ENCODE data around the gene RNPC3.

RNPC3 gene

DNA sequence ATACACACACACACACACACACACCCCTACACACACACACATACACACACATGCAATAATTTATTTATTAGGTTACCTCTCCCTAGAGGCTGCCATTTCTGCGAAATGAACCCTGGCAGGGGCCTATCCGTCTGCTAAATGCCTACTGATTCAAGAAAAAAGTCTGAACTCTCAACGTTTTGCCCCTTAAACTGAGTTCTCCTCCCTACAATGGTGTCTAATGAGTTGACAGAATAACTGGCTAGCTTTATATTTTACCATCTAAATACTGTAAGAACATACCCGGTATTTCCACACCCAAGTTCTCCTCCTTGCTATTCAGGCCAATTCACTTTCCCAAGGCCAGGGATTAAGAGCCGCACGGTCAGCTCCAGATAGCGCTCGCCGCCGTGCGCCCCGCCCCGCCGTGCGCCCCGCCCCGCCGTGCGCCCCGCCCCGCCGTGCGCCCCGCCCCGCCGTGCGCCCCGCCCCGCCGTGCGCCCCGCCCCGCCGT is 339 bp upstream of the RNPC3 start:
- TF ChIP-seq, protein P1, sequence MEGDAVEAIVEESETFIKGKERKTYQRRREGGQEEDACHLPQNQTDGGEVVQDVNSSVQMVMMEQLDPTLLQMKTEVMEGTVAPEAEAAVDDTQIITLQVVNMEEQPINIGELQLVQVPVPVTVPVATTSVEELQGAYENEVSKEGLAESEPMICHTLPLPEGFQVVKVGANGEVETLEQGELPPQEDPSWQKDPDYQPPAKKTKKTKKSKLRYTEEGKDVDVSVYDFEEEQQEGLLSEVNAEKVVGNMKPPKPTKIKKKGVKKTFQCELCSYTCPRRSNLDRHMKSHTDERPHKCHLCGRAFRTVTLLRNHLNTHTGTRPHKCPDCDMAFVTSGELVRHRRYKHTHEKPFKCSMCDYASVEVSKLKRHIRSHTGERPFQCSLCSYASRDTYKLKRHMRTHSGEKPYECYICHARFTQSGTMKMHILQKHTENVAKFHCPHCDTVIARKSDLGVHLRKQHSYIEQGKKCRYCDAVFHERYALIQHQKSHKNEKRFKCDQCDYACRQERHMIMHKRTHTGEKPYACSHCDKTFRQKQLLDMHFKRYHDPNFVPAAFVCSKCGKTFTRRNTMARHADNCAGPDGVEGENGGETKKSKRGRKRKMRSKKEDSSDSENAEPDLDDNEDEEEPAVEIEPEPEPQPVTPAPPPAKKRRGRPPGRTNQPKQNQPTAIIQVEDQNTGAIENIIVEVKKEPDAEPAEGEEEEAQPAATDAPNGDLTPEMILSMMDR (IDR thresholded peaks at IDR 0.05), result no peak

DNA sequence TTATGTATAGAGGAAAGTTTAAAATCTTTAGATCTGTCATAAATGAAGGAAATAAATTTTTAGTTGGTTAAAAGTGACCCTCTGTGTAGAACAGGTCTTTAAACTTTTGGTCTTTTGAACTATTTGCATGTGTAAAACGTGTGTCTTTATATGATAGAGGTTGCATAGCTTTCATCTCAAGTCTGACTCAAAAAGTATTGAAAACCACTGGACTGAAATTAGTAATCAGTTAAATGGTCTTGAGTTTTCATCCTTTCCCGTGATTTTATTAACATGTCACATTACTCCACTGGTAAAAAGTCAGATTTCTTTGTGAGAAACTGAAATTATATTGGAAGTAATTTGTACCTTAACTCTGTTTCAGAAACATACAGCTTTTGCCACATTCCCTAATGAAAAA is 1.8 kb downstream of the RNPC3 start:
- TF ChIP-seq, protein P1 (IDR thresholded peaks at IDR 0.05), result no peak

DNA sequence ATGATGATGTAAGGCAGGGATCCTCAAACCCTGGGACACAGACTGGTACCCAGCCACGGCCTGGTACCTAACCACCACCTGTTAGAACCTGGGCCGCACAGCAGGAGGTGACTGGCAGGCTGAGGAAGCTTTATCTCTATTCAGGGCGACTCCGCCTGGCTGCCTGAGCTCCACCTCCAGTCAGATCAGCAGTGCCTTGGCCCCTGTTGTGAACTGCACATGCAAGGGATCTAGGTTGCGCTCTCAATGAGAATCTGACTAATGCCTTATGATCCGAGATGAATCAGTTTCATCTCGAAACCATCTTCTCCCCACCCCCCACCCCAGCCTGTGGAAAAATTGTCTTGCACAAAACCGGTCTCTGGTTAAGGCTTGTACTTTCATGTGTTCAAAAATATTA is 4.2 kb downstream of the RNPC3 start:
- TF ChIP-seq, protein P1 (IDR thresholded peaks at IDR 0.05), result no peak

DNA sequence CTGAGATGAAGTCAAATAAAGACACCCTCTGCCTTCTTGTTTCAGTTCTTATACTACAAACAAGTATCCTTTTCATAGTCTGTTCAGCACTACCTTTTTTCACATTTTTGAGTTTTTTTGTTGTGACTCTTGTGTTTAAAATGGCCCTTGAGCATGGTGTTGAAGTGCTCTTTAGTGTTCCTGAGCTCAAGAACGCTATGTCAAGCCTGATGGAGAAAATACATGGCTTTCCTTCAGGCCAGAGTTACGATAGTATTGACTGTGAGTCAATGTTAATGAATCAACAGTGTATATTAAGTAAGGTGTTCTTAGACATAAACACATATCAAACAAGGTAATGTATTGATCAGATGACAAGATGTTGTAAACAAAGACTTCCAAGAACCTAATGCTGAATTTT is 12.7 kb downstream of the RNPC3 start:
- TF ChIP-seq, protein P1 (IDR thresholded peaks at IDR 0.05), result no peak

DNA sequence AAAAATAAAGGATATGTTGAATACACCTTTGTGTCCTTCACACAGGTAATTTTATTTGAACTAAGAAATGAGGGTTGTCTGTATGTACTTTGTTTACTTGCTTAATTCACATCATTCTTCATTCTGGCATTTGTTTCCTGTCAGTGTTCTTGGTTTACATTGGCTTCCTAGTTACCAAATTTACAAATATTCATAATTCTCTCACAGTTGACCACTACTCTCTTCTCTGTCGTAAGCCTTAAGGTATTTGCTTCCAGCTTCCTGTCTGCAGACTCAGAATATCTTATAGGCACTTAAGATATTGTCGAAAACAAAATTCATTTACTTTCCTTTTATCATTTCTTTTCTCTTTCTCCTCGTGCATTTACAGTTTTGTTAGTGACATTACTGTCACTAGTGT is 15.9 kb downstream of the RNPC3 start:
- TF ChIP-seq, protein P1 (IDR thresholded peaks at IDR 0.05), result no peak

DNA sequence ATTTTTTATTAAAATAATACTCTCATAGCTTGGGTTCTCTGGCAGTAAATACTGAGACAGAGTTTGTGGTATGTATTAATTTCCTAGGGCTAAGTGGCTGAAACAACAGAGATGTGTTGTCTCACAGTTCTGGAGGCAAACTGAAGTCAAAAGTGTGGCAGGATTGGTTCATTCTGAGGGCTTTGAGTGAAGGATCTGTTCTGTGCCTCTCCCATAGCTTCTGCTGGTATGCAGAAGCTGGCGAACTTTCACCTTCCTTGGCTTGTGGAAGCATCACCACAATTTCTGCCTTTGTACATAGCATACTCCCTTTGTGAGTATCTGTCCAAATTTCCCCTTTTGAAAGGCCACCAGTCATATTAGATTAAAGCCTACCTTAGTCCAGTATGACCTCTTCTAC is 21.0 kb downstream of the RNPC3 start:
- TF ChIP-seq, protein P1 (IDR thresholded peaks at IDR 0.05), result no peak

DNA sequence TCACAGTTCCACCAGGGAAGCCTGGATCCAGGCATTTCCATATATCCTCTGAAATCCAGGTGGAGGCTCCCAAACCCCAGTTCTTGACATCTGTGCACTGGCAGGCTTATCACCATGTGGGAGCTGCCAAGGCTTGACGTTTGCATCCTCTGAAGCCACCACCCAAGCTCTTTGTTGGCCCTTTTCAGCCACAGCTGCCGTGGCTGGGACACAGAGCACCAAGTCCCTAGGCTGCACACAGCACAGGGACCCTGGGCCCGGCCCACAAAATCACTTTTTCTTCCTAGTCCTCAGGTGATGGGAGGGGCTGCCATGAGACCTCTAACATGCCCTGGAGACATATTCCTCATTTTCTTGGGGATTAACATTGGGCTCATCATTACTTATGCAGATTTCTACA is 22.3 kb downstream of the RNPC3 start:
- TF ChIP-seq, protein P1 (IDR thresholded peaks at IDR 0.05), result no peak

DNA sequence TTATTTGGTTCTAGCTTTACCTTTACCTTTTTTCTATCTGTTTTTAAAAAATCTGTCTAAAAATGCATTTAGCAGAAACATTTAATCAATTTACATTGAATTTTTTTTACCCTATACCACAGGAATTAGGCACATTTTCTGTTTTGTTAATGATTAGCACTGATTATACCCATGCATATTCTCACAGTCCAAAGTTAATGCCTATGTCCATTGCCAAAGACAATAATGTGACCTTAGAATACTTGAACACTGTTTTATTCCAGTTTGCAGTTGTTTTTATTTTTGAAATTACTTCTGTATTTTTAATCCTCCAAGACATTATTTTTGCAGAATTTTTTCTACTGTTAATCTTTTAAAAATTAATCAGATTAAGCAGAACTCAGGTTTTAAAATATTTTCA is 34.9 kb downstream of the RNPC3 start:
- TF ChIP-seq, protein P1 (IDR thresholded peaks at IDR 0.05), result no peak
